A549 (cell line): Measurements from ENCODE around the gene CLEC16A.

Experiments
- POLR2A ChIP-seq: IDR thresholded peaks from 2 replicates; pipeline ENCODE4 v1.6.1; 2012; ENCODE audit warnings: mild to moderate bottlenecking, low read length
- RAD21 ChIP-seq, 2 experiments: fragments of >200 bp in 1 of 2; sonication (Bioruptor Twin) in 1 of 2; formaldehyde crosslinking in 1 of 2; IDR thresholded peaks in 1 of 2; conservative IDR thresholded peaks in 1 of 2; 2 replicates in 1 of 2; 3 replicates in 1 of 2; pipeline ENCODE4 v1.6.1; 2012 to 2018; ENCODE audit warnings: inconsistent platforms in 1 of 2
- RFX5 ChIP-seq: fragments of 450-650 bp; IDR thresholded peaks from 2 replicates; pipeline ENCODE4 v1.7.1; 2014; ENCODE audit warnings: antibody characterized with exemption, mild to moderate bottlenecking, moderate library complexity
- SMC3 ChIP-seq: fragments of >200 bp; sonication (Bioruptor Twin); formaldehyde crosslinking; IDR thresholded peaks from 3 replicates; pipeline ENCODE4 v1.6.1; 2018; ENCODE audit warnings: inconsistent platforms
- TF ChIP-seq, protein P1 (sequence below): fragments of >200 bp; sonication (Bioruptor Twin); formaldehyde crosslinking; IDR thresholded peaks from 3 replicates; pipeline ENCODE4 v1.5.1; 2016
- TF ChIP-seq, protein P2 (sequence below): fragments of 150-350 bp; IDR thresholded peaks from 2 replicates; pipeline ENCODE4 v1.6.1; 2014; ENCODE audit warnings: low read depth, mild to moderate bottlenecking, low read length

DNA sequence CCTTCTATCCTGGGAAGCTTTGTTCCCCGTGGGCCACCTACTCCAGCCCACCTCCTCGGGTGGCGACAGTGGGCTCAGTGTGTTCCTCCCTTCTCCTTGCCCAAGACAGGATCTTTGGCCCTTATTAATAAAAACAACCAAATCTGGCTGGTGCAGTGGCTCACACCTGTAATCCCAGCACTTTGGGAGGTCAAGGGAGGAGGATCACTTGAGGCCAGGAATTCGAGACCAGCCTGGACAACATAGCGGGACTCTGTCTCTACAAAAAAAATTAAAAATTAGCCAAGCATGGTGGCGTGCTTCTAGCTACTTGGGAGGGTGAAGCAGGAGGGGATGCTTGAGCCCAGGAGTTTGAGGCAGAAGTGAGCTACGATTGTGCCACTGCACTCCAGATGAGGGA, 269.4 kb downstream of the CLEC16A start:
- TF ChIP-seq, protein P1, sequence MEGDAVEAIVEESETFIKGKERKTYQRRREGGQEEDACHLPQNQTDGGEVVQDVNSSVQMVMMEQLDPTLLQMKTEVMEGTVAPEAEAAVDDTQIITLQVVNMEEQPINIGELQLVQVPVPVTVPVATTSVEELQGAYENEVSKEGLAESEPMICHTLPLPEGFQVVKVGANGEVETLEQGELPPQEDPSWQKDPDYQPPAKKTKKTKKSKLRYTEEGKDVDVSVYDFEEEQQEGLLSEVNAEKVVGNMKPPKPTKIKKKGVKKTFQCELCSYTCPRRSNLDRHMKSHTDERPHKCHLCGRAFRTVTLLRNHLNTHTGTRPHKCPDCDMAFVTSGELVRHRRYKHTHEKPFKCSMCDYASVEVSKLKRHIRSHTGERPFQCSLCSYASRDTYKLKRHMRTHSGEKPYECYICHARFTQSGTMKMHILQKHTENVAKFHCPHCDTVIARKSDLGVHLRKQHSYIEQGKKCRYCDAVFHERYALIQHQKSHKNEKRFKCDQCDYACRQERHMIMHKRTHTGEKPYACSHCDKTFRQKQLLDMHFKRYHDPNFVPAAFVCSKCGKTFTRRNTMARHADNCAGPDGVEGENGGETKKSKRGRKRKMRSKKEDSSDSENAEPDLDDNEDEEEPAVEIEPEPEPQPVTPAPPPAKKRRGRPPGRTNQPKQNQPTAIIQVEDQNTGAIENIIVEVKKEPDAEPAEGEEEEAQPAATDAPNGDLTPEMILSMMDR, result no peak
- TF ChIP-seq SMC3 (no peak), POLR2A (no peak), RAD21 (conservative IDR thresholded peaks at IDR 0.05 in 1 of 2, IDR thresholded peaks at IDR 0.05 in 1 of 2) (no peak), RFX5 (no peak)
- TF ChIP-seq, protein P2, sequence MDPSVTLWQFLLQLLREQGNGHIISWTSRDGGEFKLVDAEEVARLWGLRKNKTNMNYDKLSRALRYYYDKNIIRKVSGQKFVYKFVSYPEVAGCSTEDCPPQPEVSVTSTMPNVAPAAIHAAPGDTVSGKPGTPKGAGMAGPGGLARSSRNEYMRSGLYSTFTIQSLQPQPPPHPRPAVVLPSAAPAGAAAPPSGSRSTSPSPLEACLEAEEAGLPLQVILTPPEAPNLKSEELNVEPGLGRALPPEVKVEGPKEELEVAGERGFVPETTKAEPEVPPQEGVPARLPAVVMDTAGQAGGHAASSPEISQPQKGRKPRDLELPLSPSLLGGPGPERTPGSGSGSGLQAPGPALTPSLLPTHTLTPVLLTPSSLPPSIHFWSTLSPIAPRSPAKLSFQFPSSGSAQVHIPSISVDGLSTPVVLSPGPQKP, result no peak
